Muscle layer of colon (tissue), 2 donors: ENCODE measurements around the gene TLE5.
"Not testable (repeated sequence)": the region's sequence is repeated elsewhere in the genome, so short reads cannot be mapped to it uniquely, and the experiment has no call there.

Source experiments
- H3K27ac ChIP-seq: one replicate; pipeline ENCODE4 v1.7.0; 2013; ENCODE audit warnings: low read depth, mild to moderate bottlenecking, low read length, moderate library complexity
- H3K27me3 ChIP-seq, 2 donors: one replicate each; pipeline ENCODE4 v1.7.0; 2013; ENCODE audit warnings: low read length in 2 of 2, mild to moderate bottlenecking in 2 of 2; ENCODE audit not compliant: insufficient read depth in 2 of 2, control insufficient read depth in 1 of 2
- H3K36me3 ChIP-seq: one replicate; pipeline ENCODE4 v1.7.0; 2013; ENCODE audit warnings: mild to moderate bottlenecking, low read length; ENCODE audit not compliant: insufficient read depth
- H3K4me1 ChIP-seq: one replicate; pipeline ENCODE4 v1.7.0; 2013; ENCODE audit warnings: mild to moderate bottlenecking, low read length; ENCODE audit not compliant: insufficient read depth
- H3K4me3 ChIP-seq, 2 donors: one replicate each; pipeline ENCODE4 v1.7.0; 2013; ENCODE audit warnings: low read length in 2 of 2, low read depth in 1 of 2, mild to moderate bottlenecking in 1 of 2, moderate library complexity in 1 of 2
- H3K9ac ChIP-seq: one replicate; pipeline ENCODE4 v1.7.0; 2013; ENCODE audit warnings: low read length
- H3K9me3 ChIP-seq: one replicate; pipeline ENCODE4 v1.7.0; 2013; ENCODE audit warnings: mild to moderate bottlenecking, low read length
- donor health status: abdominal sarcoma.
- donor health status: Adenocarcinoma of cecum.

The TLE5 gene

GRCh38 chr19:3094601-3095440 lies 32.5 kb upstream of the TLE5 start:
- H3K36me3 ChIP-seq = no peaks in the 10 kb centered on the region
- no peaks in the 10 kb centered on the region for H3K27me3 ChIP-seq
- peak overlapping the region; percentile 76 for H3K27ac ChIP-seq
- no peaks in the 10 kb centered on the region for H3K9me3 ChIP-seq
- H3K9ac ChIP-seq = peak overlapping the region; percentile 95
- peak overlapping the region; percentile 77 to 98 for H3K4me3 ChIP-seq
- peaks cover 47% of the 10 kb centered on the region for H3K4me1 ChIP-seq

- H3K27me3 ChIP-seq, H3K36me3 ChIP-seq, H3K9me3 ChIP-seq, H3K4me3 ChIP-seq, H3K9ac ChIP-seq, H3K27ac ChIP-seq, H3K4me1 ChIP-seq: not testable (repeated sequence)
Observed at GRCh38 chr19:3089299-3089855, 27.1 kb upstream of the TLE5 start.

- H3K9me3 ChIP-seq = no peaks in the 10 kb centered on the region
Observed at GRCh38 chr19:3087769-3088168, 25.5 kb upstream of the TLE5 start.

GRCh38 chr19:3084943-3085342 lies 22.6 kb upstream of the TLE5 start:
- H3K27me3 ChIP-seq = no peaks in the 10 kb centered on the region
- no peak overlapping the region for H3K9ac ChIP-seq
- no peaks in the 10 kb centered on the region for H3K4me1 ChIP-seq
- H3K27ac ChIP-seq = no peak overlapping the region
- H3K36me3 ChIP-seq = no peaks in the 10 kb centered on the region
- H3K4me3 ChIP-seq = no peak overlapping the region
- no peaks in the 10 kb centered on the region for H3K9me3 ChIP-seq

More at GRCh38 chr19:3087769-3088168, 25.5 kb upstream of the TLE5 start:
- H3K36me3 ChIP-seq = no peaks in the 10 kb centered on the region
- H3K4me1 ChIP-seq = no peaks in the 10 kb centered on the region
- H3K27me3 ChIP-seq = no peaks in the 10 kb centered on the region
- no peak overlapping the region for H3K9ac ChIP-seq
- H3K27ac ChIP-seq = no peak overlapping the region
- H3K4me3 ChIP-seq = no peak overlapping the region

GRCh38 chr19:3083964-3084363 lies 21.7 kb upstream of the TLE5 start:
- Histone ChIP-seq H3K9me3 (no peaks in the 10 kb centered on the region), H3K36me3 (no peaks in the 10 kb centered on the region), H3K27me3 (no peaks in the 10 kb centered on the region), H3K27ac (no peak overlapping the region), H3K4me3 (no peak overlapping the region), H3K4me1 (no peaks in the 10 kb centered on the region), H3K9ac (no peak overlapping the region)

GRCh38 chr19:3082331-3082730 lies 20.0 kb upstream of the TLE5 start:
- no peaks in the 10 kb centered on the region for H3K4me1 ChIP-seq
- no peak overlapping the region for H3K4me3 ChIP-seq
- H3K9ac ChIP-seq = no peak overlapping the region
- H3K9me3 ChIP-seq = no peaks in the 10 kb centered on the region
- no peaks in the 10 kb centered on the region for H3K27me3 ChIP-seq
- no peaks in the 10 kb centered on the region for H3K36me3 ChIP-seq
- no peak overlapping the region for H3K27ac ChIP-seq

GRCh38 chr19:3080286-3080685 lies 18.0 kb upstream of the TLE5 start:
- no peak overlapping the region for H3K4me3 ChIP-seq
- H3K9me3 ChIP-seq = no peaks in the 10 kb centered on the region
- H3K36me3 ChIP-seq = no peaks in the 10 kb centered on the region
- H3K4me1 ChIP-seq = peaks cover 9% of the 10 kb centered on the region
- H3K27ac ChIP-seq = no peak overlapping the region
- H3K9ac ChIP-seq = no peak overlapping the region
- no peaks in the 10 kb centered on the region for H3K27me3 ChIP-seq

GRCh38 chr19:3079578-3079977 lies 17.3 kb upstream of the TLE5 start:
- Histone ChIP-seq H3K4me1 (peaks cover 10% of the 10 kb centered on the region), H3K4me3 (no peak overlapping the region), H3K36me3 (no peaks in the 10 kb centered on the region), H3K27me3 (no peaks in the 10 kb centered on the region), H3K9ac (no peak overlapping the region), H3K27ac (no peak overlapping the region), H3K9me3 (no peaks in the 10 kb centered on the region)

- Histone ChIP-seq H3K27ac (no peak overlapping the region), H3K9ac (no peak overlapping the region), H3K36me3 (no peaks in the 10 kb centered on the region), H3K9me3 (no peaks in the 10 kb centered on the region), H3K4me3 (peak overlapping the region in 1 of 2 donors; percentile 27), H3K27me3 (no peaks in the 10 kb centered on the region), H3K4me1 (peaks cover 10% of the 10 kb centered on the region)
Observed at GRCh38 chr19:3075605-3076431, 13.5 kb upstream of the TLE5 start.

- Histone ChIP-seq H3K27ac (no peak overlapping the region), H3K9me3 (no peaks in the 10 kb centered on the region), H3K36me3 (no peaks in the 10 kb centered on the region), H3K27me3 (no peaks in the 10 kb centered on the region), H3K9ac (no peak overlapping the region), H3K4me3 (no peak overlapping the region), H3K4me1 (peaks cover 10% of the 10 kb centered on the region)
Observed at GRCh38 chr19:3073931-3074595, 11.8 kb upstream of the TLE5 start.

GRCh38 chr19:3073159-3073563 lies 10.9 kb upstream of the TLE5 start:
- no peaks in the 10 kb centered on the region for H3K36me3 ChIP-seq
- H3K9ac ChIP-seq = no peak overlapping the region
- no peak overlapping the region for H3K4me3 ChIP-seq
- H3K4me1 ChIP-seq = peaks cover 10% of the 10 kb centered on the region
- no peaks in the 10 kb centered on the region for H3K27me3 ChIP-seq
- no peak overlapping the region for H3K27ac ChIP-seq
- no peaks in the 10 kb centered on the region for H3K9me3 ChIP-seq
